ENCODE data around the gene STOM. TPM values are rescaled to one million over a fixed set of nuclear protein-coding genes. Genes with fewer than 3 reads are reported as not detected.

STOM gene
- total RNA-seq, 1 experiment from 2014 or later = 22.4 TPM

DNA sequence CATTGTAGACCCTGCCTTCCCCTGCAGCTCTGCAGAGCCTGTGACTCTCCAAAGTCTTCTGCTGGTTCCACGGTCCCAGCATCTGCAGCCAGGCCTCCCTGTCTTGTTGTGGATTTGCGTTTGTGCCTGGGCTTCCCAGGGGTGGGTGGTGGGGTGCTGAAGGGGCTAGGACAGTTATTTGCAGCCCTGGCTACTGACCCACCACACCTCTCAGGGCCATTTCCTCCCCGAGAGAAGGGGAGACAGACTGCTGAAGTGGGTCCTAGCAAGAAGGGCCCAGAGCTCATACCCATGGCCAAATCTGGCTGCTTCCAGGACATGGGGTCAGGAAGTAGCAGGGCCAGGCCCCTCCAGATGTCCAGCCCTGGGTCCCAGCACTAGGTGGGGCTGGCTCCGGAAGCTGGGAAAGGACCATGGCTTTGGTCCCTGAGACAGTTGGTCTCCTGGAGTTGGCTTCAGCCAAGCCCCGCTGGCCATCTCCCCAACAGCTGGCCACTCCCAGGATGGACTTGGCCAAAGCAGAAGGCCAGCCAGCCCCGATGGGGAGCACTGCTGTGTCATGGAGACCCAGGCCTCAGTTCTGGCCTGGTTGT, 75.8 kb downstream of the STOM start:
- no peaks in the 10 kb centered on the region for H3K9me3 ChIP-seq (ENCODE audit: control insufficient read depth in 1 of 2, insufficient read depth in 1 of 2, low read depth in 1 of 2, low read length in 2 of 2)
- no peak for TF ChIP-seq EZH2 (IDR thresholded peaks at IDR 0.05)
- TF ChIP-seq, protein P1, sequence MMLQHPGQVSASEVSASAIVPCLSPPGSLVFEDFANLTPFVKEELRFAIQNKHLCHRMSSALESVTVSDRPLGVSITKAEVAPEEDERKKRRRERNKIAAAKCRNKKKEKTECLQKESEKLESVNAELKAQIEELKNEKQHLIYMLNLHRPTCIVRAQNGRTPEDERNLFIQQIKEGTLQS (IDR thresholded peaks at IDR 0.05) = no peak
- TF ChIP-seq ZNF274 (IDR thresholded peaks at IDR 0.05; ENCODE audit: low read depth, low read length) = no peak
- no peak for TF ChIP-seq SP1 (IDR thresholded peaks at IDR 0.05; ENCODE audit: low read depth)
- TF ChIP-seq SIN3A (IDR thresholded peaks at IDR 0.05; ENCODE audit: low read depth) = no peak
- TF ChIP-seq EGR1 (IDR thresholded peaks at IDR 0.05; ENCODE audit: low read depth) = no peak
- TF ChIP-seq TCF7L2 (IDR thresholded peaks at IDR 0.05; ENCODE audit: borderline replicate concordance, extremely low read depth, insufficient read depth, insufficient read length) = no peak
- no peak for TF ChIP-seq CBX3 (IDR thresholded peaks at IDR 0.05; ENCODE audit: low read depth)
- TF ChIP-seq EZH2phosphoT487 (IDR thresholded peaks at IDR 0.05; ENCODE audit: borderline replicate concordance) = no peak
- no peak for TF ChIP-seq POLR2A (IDR thresholded peaks at IDR 0.05; ENCODE audit: borderline replicate concordance, extremely low read depth, insufficient read depth, insufficient read length)
- no peak for TF ChIP-seq CTCF (IDR thresholded peaks at IDR 0.05 in 2 of 3, conservative IDR thresholded peaks at IDR 0.05 in 1 of 3; ENCODE audit: borderline replicate concordance in 1 of 3, insufficient read depth in 1 of 3, low read depth in 2 of 3, low read length in 2 of 3)
- no peak for TF ChIP-seq ELF1 (IDR thresholded peaks at IDR 0.05; ENCODE audit: borderline replicate concordance, low read depth)
- TF ChIP-seq YY1 (IDR thresholded peaks at IDR 0.05; ENCODE audit: extremely low read depth, insufficient replicate concordance, low read depth, low read length) = no peak
- no peak for TF ChIP-seq ZBTB33 (IDR thresholded peaks at IDR 0.05; ENCODE audit: extremely low read depth, insufficient replicate concordance, low read length)
- TF ChIP-seq, protein P2, sequence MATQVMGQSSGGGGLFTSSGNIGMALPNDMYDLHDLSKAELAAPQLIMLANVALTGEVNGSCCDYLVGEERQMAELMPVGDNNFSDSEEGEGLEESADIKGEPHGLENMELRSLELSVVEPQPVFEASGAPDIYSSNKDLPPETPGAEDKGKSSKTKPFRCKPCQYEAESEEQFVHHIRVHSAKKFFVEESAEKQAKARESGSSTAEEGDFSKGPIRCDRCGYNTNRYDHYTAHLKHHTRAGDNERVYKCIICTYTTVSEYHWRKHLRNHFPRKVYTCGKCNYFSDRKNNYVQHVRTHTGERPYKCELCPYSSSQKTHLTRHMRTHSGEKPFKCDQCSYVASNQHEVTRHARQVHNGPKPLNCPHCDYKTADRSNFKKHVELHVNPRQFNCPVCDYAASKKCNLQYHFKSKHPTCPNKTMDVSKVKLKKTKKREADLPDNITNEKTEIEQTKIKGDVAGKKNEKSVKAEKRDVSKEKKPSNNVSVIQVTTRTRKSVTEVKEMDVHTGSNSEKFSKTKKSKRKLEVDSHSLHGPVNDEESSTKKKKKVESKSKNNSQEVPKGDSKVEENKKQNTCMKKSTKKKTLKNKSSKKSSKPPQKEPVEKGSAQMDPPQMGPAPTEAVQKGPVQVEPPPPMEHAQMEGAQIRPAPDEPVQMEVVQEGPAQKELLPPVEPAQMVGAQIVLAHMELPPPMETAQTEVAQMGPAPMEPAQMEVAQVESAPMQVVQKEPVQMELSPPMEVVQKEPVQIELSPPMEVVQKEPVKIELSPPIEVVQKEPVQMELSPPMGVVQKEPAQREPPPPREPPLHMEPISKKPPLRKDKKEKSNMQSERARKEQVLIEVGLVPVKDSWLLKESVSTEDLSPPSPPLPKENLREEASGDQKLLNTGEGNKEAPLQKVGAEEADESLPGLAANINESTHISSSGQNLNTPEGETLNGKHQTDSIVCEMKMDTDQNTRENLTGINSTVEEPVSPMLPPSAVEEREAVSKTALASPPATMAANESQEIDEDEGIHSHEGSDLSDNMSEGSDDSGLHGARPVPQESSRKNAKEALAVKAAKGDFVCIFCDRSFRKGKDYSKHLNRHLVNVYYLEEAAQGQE (IDR thresholded peaks at IDR 0.05; ENCODE audit: low read depth) = no peak
- BruUV-seq (replicated peaks) = no TSS peak
- ChIA-PET POLR2A (interaction anchor here (0.9 kb wide), 1 partner anchor 12 kb away, joined by 3 read pairs; no protein-coding TSS in a partner anchor), RAD21 (ENCODE audit: low non-redundant PET in 1 of 2, low total read pairs in 2 of 2, uncharacterized antibody in 2 of 2, unreplicated experiment in 2 of 2) (no interaction called here), CTCF (no interaction called here)
- H3K9ac ChIP-seq (ENCODE audit: low read length) = no peak overlapping the region
- ATAC-seq (no peak), DNase-seq (ENCODE audit: low read depth, low spot score) (no peak)
- H4K20me1 ChIP-seq (ENCODE audit: insufficient read depth) = no peaks in the 10 kb centered on the region
- H3K4me2 ChIP-seq (ENCODE audit: low read length) = no peak overlapping the region
- no peak overlapping the region for H3K27ac ChIP-seq (ENCODE audit: low read depth, low read length)
- H3K27me3 ChIP-seq (ENCODE audit: insufficient read depth, low read length) = no peaks in the 10 kb centered on the region
- H3K79me2 ChIP-seq (ENCODE audit: insufficient read depth, low read length) = no peaks in the 10 kb centered on the region
- peaks cover 22 to 30% of the 10 kb centered on the region in 2 experiments for H3K4me1 ChIP-seq (ENCODE audit: control insufficient read depth in 1 of 2, insufficient read depth in 2 of 2, low read length in 2 of 2)
- H3K36me3 ChIP-seq (ENCODE audit: control insufficient read depth in 1 of 2, insufficient read depth in 2 of 2, low read length in 2 of 2) = no peaks in the 10 kb centered on the region
- H3K4me3 ChIP-seq (replicated peaks in 1 of 2; ENCODE audit: low read depth in 1 of 2, low read length in 2 of 2) = no peak overlapping the region
- intact Hi-C loops (cut with micrococcal nuclease) = no loop called here
- no peak overlapping the region for H2AFZ ChIP-seq (ENCODE audit: low read depth, low read length, poor library complexity, severe bottlenecking)
- no peaks in the 10 kb centered on the region for H3K9me2 ChIP-seq (ENCODE audit: insufficient read depth)

Data from HCT116 (cell line).